ENCODE measurements around the gene ZBTB17.

Gene ZBTB17

DNA sequence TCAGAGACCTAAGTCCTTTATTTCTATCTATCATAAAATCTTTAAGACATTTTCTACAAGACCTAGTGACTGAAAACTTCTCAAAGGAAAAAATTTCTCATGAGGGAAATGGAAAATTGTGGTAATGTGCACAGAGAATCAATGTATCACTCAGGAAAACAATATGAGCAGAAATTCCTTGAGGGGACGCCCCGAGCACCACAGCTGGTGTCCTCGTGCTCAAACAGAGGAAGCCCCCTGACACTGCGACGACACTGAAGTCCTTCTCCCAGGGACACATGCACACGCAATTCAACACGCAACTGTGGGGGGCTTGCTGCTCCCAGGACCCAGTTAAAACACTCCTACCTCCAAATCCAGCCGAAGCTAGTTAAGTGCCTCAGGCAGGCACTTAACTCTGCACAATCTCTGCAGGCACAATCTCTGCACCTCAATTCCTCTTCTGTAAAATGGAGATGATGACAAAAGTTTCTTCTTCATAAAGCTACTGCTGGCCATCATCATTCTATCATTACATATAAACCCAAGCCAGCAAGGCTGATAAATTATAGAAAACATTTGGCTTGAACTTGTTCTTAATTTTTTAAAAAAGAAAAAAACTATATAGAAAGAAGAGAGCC lies 16.0 kb downstream of the ZBTB17 start:
- no peak for DNase-seq

GRCh38 chr1:15959424-15959823 lies 16.5 kb downstream of the ZBTB17 start:
- no peak for DNase-seq

DNA sequence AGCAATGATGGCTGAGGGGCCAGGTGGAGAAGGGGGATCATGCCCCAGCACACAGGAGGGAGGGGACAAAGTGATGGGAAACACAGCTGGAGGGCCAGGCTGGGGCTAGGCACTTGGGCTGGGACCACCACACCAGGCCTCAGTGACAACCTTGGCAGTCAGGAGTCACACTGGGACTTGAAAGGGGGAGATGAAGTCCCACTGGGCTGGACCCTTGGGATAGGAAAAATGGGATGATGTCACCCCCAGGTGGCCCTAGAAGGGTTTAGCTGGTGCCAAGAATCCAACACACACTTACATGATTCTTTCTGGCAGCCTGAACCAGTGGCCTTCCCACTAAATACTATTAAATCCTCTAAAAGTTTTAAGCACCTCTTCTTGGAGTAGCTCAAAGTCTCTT lies 17.1 kb downstream of the ZBTB17 start:
- DNase-seq: no peak

DNA sequence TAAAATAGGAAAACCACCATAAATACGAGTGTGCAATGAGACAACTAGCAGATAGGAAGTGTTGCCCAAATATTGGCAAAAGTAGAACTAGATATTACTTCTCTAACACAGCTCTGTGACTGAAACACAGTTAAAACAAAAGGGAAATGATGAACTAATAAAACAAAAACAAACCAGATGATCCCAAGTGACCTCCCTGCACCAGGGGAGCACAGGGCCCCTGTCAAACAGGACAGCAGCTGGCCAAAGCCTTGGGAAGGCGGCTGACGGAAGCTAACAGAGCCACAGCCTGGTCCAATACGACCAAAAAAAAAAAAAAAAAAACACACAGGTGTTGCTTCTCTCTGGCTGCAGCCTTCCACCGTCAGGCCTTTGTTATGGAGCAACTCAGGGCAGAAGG lies 17.8 kb downstream of the ZBTB17 start:
- DNase-seq: no peak

DNA sequence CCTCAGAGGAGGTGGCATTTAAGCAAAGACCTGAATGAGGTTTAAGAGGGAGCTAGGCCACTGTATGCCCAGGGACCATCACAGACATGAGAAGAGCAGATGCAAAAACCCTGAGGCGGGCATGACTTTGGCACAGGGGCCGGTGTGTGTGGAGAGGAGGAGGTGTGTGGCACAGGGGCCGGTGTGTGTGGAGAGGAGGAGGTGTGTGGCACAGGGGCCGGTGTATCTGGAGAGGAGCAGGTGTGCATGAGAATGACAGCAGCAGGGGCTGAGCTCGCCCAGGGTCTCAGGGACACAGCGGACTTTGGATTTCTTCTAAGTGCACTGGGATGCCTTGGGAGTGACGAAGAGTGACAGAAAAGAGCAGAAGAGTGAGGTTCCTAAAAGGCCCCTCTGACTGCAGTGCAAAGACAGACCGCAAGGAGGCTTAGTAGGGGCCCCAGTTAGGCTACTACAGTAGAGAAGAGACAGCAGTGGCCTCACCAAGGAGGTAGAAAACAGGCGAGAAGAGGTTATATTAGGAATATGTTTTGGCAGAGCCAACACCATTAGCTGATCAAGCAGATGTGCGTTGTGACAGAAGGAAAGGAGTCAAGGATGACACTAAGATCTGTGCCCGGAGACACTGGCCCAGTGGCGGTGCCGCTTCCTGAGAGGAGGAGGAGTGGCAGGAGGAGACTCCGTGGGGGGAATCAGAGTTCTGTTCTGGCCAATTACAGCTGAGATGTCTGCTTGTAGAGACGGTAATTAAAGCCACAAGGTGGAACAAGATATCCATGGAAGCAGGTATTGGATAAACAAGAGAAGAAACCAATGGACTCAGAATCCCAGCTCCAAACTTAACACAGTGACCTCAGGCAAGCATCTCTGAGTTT lies 18.4 kb downstream of the ZBTB17 start:
- no peak for DNase-seq

DNA sequence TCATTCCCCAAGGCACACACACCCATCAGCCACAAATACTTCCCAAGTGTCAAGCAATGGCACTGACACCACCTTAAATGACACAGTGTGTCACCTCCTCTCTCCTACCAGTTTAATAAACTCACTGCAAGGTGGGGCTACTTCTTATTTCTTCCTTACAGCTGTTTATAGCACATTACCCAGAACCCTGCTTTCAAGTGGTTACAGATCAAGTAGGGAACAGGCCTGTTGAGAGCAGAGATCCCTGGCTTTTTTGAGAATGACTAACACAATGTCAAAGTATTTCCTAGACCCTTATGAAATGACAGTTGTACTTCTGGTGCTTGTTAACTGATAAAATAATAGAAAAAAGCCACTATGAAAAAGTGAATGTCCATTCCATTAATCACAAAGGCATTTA lies 19.8 kb downstream of the ZBTB17 start:
- no peak for DNase-seq

DNA sequence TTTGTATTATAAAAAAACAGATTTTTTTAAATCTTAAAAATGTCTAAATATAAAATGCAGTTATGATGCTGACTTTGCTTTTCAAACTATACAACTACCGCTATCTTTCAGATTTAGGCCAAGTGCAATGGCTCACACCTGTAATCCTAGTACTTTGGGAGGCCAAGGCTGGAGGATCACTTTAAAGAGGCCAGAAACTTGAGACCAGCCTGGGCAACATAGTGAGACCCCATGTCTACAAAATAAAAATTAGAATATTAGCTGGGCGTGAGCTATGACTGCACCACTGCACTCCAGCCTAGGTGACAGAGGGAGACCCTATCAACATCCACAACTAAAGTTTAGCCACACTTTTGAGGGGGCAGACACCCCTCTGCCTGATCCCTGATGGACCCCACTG lies 20.3 kb downstream of the ZBTB17 start:
- DNase-seq: no peak

GRCh38 chr1:15954316-15954715 lies 21.6 kb downstream of the ZBTB17 start:
- no peak for DNase-seq

DNA sequence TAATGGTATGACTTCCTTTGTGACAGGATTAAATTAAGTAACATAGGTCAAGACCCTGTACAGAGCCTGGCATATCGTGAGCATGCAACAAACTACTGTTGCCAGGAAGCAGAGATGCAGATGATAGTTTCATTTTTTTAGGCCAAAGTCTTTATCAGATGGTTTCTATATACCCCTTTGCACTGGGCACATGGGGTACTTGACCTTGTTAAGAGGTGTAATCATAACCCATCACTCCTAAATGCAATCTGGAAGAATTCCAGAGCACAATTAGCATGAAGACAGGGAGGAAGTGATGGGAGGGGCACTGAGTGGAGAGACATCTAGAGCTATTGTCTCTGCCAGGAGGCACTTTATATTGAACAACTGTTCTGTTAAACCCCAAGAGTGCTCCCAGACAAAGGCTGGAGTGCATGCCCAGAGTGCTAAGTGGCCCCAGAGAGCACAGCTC lies 22.1 kb downstream of the ZBTB17 start:
- no peak for DNase-seq

DNA sequence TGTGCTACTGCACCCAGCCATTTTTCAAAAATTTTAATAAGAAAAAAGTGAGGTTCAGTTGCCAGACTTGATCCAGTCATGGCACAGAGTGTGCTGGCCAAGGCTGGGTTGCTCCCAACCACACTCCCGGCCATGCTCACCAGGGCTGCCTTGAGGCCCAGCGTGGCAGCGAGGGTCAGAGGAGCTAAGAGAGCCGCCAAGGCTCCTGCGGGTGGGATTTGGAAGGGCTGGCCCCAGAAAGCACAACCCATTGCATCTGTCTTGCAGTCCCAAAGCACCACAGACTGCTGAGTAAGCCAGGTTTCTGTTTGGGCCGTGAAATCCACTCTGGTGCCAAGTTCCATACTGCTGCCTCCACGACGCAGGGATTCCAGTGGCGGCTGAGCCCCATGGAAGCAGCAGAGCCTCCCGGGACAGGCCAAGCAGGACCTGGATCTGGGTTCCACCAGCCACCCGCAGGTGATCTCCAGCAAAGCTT lies 22.6 kb downstream of the ZBTB17 start:
- DNase-seq: no peak

DNA sequence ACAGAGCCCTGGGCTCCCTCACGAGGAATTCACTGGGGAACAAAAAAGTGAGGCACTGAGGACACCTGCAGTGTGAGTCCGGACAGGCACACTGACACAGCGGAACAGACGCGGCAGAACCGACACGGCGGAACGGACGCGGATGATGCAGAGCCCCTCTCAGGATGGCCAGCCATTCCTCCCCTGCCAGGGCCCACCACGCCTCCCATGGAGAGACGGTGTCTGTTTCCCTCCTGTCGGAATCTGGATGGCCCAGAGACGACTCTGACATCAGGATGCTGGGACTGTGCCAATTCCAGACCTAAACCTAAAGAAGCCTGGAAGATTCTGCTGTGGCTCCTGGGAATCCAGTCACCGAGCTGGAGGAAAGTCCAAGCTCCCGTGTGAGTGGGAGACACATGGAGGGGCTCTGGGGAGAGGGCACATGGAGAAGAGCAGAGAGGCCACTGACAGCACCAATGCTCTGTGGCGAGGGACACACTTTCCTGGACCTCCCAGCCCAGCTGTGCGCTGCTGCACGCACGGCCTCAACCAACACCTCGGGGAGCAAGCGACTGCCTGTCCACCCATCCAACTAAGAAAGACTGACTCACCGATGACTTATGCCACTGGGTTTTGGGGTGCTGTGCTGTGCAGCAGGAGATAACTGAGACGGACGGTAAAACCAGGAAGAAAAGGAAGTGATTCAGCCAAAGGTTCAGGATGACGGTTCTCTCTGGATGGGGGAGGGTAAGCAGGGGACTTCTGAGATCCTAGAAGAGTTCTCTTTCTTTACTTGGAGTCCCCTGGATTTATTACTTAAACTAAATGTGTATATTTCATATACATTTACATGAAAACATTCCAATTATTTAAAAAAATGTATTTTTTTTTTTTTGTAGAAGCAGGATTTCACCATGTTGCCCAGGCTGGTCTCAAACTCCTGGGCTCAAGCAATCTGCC lies 23.3 kb downstream of the ZBTB17 start:
- no peak for DNase-seq

DNA sequence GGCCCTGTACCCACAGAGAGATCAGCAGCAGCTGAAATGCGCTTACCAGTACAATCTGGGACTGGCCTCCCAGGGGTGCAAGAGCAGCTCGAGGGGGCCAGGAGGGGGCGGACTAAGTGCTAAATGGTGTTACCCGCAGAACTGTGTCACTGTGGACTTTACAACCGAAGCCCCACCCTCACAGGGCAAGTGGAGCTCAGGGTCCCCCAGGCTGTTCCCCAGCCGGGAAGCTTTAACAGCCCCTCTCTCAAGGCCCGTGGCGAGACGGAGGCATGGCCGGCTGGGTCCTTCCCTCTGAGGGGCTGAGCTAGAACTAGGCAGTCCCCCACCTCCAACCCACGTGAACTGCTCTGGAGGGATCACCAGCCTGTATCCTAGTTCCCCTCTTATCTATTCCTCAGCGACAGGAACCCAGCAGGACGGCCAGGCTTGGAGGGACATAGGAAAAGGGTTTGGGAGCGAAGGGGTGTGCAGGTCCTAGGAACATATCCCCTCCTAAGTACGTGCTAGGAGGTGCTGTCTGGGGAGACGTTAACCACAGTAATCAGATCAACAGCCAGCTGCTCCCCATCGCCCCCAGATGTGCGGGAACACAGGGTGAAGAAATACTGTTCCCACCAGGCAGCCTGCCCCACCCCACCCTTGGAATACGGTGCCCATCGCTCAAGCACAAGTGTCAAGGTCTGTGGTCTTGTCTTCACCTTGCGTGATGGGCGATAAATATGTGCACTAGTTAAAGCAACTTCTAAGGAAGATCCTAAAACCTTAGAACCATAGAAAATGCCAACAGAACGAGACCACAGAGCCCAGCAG lies 24.4 kb downstream of the ZBTB17 start:
- DNase-seq: no peak

- peak; percentile 23 for DNase-seq
Measured at GRCh38 chr1:15950763-15951295, 25.1 kb downstream of the ZBTB17 start.

DNA sequence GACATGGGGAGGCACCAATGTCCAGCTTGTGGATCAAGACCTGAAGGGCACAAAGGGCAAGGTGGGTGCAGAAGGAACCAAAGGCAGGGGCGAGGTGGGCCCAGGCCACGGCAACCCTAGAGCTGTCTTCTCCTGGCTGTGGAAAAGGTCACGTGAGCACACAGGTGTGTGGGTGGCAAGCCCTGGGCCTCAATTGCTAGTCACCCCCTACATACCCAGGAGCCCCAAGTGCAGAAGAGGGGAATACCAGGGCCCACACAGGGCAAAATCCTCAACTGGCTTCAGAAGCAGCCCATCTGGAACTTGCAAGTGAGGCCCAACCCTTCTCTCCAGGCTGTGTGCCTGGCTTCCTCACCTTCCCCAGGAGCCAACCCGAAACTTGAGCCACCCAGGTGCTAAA lies 25.6 kb downstream of the ZBTB17 start:
- DNase-seq: peak; percentile 19

DNA sequence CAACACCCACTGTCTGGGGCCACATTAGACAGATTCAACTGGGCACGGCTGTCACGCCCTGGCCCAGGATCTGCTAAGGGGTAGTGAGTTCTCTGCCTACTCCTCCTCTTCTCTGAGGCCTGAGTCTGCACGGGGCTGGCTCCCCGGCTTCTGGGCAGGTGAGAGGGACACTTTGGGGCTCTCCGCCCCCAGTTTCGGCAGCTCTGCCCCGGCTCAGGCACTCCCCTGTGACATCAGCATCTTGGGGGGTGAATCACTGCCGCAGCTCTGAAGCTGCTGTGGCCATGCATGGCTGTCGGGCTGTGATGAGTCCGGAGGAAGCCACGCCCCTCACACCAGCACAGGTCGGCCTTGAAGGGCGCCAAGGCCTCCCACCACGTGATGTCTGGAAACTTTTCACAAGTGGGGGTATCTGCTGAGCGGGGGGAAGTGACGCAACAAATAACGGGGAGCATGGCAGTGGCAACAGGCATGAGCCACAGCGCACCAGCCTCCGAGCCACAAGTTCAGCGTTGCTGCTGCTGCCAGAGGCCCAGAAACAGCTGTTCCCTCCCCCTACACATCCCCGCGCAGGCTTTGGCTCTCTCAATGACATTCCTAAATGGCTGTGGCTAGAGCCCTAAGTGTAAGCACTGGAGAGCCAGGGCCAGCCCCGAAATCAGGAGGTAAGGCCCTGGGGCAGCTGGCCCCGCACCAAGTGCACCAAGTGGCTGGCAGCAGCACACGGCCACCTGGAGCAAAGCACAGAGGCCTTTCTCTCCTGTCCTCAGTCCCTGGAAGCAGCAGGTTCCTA lies 26.3 kb downstream of the ZBTB17 start:
- peak; percentile 90 for DNase-seq

DNA sequence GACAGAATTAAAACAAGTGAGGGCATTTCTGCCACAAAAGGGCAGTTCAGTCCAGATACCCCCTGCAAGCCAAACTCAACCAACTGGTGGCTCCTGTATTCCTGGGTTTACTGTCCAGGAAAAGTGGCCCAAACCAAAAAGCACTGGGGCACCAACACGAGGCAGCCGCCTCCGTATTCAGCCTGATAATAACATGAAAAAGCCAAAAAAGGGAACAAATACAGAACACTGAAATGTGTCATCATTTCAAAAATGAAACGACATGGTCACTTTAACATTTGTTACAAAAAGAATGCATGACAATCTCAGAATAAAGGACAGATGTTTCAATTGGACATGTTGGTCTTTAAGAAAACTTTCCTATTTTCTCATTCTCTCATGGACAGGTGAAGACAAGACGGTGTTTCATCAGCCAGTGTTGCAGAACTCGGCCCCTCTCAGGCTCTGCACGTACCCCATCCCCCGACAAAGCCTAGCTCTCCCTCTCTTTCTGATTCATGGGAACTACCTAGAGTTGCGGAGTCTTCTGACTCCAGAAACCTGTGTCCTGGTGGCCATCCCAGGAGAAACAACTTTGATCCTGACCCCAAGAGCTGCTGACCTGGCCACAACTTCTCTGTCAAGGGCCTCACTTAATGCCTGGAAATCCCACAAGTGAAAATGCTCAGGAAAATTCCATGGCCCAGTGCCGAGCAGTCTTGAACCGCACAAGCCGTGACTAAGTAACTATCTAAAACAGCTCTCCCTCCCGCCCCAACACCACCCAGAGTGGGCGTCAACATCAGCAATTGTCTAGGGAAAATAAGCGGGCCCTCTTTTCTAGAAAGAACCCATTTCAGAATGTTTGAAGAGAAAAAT lies 27.1 kb downstream of the ZBTB17 start:
- DNase-seq: no peak

- DNase-seq: no peak
Measured at GRCh38 chr1:15948091-15948591, 27.8 kb downstream of the ZBTB17 start.

DNA sequence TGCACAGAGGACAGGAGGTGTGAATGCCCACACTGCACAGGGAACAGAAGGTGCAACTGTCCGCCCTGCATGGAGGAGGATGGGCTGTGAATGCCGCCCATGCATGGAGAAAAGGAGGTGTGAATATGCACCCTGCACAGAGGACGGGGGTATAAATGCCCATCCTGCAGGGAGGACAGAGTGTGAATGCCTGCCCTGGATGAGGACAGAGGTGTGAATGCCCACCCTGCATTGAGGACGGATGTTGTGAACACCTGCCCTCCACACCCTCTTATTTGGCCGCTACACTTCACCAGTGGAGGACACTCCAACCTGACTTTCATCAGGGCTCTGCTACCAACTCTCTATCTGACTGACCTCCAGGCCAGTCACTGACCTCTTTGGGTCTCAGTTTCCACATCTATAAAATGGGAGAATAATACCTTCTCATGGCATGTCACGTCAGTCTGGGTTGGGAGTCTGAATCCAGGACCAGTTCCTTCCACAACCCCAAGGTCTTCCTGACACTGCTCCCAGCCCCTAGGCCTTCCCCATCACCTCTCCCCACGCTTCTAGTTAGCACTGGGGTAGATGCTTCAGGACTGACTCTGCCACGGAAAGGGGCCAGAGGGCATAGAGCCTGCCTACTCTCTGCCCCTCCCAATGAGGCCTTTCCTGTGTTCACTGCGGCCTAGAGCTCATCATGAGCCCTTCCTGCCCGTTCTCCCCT lies 28.4 kb downstream of the ZBTB17 start:
- DNase-seq: no peak

All from central memory CD4-positive, alpha-beta T cell (primary cell).